ENCODE results near the gene ITGB5. TPM values are rescaled to one million over a fixed set of nuclear protein-coding genes. Genes with fewer than 3 reads are reported as not detected.
"Not testable (repeated sequence)": the region's sequence is repeated elsewhere in the genome, so short reads cannot be mapped to it uniquely, and the experiment has no call there.

The ITGB5 gene
- total RNA-seq, 1 donor from 2014 or later = 46.0 TPM

- TF ChIP-seq, protein P1, sequence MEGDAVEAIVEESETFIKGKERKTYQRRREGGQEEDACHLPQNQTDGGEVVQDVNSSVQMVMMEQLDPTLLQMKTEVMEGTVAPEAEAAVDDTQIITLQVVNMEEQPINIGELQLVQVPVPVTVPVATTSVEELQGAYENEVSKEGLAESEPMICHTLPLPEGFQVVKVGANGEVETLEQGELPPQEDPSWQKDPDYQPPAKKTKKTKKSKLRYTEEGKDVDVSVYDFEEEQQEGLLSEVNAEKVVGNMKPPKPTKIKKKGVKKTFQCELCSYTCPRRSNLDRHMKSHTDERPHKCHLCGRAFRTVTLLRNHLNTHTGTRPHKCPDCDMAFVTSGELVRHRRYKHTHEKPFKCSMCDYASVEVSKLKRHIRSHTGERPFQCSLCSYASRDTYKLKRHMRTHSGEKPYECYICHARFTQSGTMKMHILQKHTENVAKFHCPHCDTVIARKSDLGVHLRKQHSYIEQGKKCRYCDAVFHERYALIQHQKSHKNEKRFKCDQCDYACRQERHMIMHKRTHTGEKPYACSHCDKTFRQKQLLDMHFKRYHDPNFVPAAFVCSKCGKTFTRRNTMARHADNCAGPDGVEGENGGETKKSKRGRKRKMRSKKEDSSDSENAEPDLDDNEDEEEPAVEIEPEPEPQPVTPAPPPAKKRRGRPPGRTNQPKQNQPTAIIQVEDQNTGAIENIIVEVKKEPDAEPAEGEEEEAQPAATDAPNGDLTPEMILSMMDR (conservative IDR thresholded peaks at IDR 0.05) = no peak
- H3K4me3 Mint-ChIP-seq = no peak overlapping the region
- DNase-seq (ENCODE audit: extremely low spot score, unreplicated experiment) = no peak
- no peaks in the 10 kb centered on the region for H3K4me1 Mint-ChIP-seq (ENCODE audit: unreplicated experiment)
- no peaks in the 10 kb centered on the region for H3K9me3 Mint-ChIP-seq
- H3K27ac Mint-ChIP-seq = no peak overlapping the region
- H3K36me3 Mint-ChIP-seq = peaks cover 9% of the 10 kb centered on the region
- peaks cover 3% of the 10 kb centered on the region for H3K27me3 Mint-ChIP-seq
Observed at GRCh38 chr3:124751501-124751900, 135.7 kb downstream of the ITGB5 start.

GRCh38 chr3:124749877-124750276, 137.3 kb downstream of the ITGB5 start:
- not testable (repeated sequence) for H3K27me3 Mint-ChIP-seq

GRCh38 chr3:124748560-124749198, 138.5 kb downstream of the ITGB5 start:
- DNase-seq (ENCODE audit: extremely low spot score, unreplicated experiment) = no peak
- Mint-ChIP-seq H3K36me3 (peaks cover 10% of the 10 kb centered on the region), H3K4me1 (ENCODE audit: unreplicated experiment) (no peaks in the 10 kb centered on the region), H3K27me3 (no peaks in the 10 kb centered on the region), H3K27ac (no peak overlapping the region), H3K4me3 (no peak overlapping the region), H3K9me3 (no peaks in the 10 kb centered on the region)
- TF ChIP-seq, protein P1 (conservative IDR thresholded peaks at IDR 0.05) = no peak

More at GRCh38 chr3:124749877-124750276, 137.3 kb downstream of the ITGB5 start:
- not testable (repeated sequence) for H3K4me3 Mint-ChIP-seq; H3K36me3 Mint-ChIP-seq; H3K4me1 Mint-ChIP-seq (ENCODE audit: unreplicated experiment); H3K9me3 Mint-ChIP-seq; DNase-seq (ENCODE audit: extremely low spot score, unreplicated experiment); H3K27ac Mint-ChIP-seq

DNA sequence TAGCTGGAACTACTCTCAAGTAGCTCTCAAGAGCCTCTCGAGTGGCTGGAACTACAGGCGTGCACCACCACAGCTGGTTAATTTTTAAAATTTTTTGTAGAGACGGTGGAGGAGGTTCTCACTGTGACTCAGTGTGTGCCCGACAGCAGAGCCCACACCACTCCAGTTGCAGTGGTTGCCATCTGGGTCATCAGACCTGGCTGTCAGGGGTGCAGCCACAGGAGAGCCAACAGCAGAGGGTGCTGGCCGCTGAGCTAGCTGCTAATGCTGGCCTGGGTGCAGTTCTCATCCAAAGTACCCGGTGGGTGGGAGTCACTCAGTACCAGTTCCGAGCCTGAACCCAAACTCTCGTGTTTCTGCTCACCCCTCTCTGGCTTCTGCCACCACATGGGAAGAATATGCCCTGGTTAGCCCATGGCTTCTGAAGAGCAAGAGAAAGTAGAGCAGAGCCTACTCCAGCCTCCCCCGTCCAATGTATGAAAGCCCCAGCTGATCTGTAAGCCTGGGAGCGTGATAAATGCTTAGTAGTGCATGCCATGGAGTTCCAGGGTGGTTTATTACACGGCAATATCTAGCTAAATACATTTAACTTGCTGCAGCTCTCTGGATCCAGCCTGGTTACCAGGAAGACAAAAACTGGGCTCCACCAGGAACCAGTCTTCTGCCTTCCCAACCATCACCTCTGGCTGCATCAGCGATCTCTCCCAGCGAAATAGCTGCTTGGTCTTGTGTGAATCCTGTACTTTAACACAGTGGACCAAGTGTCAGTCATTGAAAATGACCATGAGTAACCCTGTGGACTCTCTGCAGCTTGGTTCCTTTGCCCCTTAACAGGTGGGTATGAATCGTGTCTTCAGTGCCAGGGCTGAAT, 139.8 kb downstream of the ITGB5 start:
- H3K27ac Mint-ChIP-seq = no peak overlapping the region

GRCh38 chr3:124745756-124746155, 141.4 kb downstream of the ITGB5 start:
- Mint-ChIP-seq H3K27ac (no peak overlapping the region), H3K4me3 (no peak overlapping the region), H3K27me3 (no peaks in the 10 kb centered on the region)

More for the DNA sequence above, 139.8 kb downstream of the ITGB5 start:
- H3K36me3 Mint-ChIP-seq = peaks cover 17% of the 10 kb centered on the region
- no peaks in the 10 kb centered on the region for H3K27me3 Mint-ChIP-seq
- TF ChIP-seq, protein P1 (conservative IDR thresholded peaks at IDR 0.05) = no peak
- DNase-seq (ENCODE audit: extremely low spot score, unreplicated experiment) = no peak
- no peaks in the 10 kb centered on the region for H3K9me3 Mint-ChIP-seq
- no peak overlapping the region for H3K4me3 Mint-ChIP-seq
- H3K4me1 Mint-ChIP-seq (ENCODE audit: unreplicated experiment) = no peaks in the 10 kb centered on the region

More at GRCh38 chr3:124745756-124746155, 141.4 kb downstream of the ITGB5 start:
- Mint-ChIP-seq H3K4me1 (ENCODE audit: unreplicated experiment) (no peaks in the 10 kb centered on the region), H3K36me3 (peaks cover 24% of the 10 kb centered on the region), H3K9me3 (no peaks in the 10 kb centered on the region)
- no peak for DNase-seq (ENCODE audit: extremely low spot score, unreplicated experiment)
- TF ChIP-seq, protein P1 (conservative IDR thresholded peaks at IDR 0.05) = no peak
